GM19193 (cell line): Measurements from ENCODE around the gene LOXL4.

Experiments used
- POLR2A ChIP-seq: IDR thresholded peaks from 4 replicates; pipeline ENCODE4 v1.6.1; 2011; ENCODE audit not compliant: insufficient read depth, insufficient read length; ENCODE audit errors: extremely low read depth

Gene LOXL4

GRCh38 chr10:98272245-98272644 lies 4.3 kb upstream of the LOXL4 start:
- no peak for TF ChIP-seq POLR2A

DNA sequence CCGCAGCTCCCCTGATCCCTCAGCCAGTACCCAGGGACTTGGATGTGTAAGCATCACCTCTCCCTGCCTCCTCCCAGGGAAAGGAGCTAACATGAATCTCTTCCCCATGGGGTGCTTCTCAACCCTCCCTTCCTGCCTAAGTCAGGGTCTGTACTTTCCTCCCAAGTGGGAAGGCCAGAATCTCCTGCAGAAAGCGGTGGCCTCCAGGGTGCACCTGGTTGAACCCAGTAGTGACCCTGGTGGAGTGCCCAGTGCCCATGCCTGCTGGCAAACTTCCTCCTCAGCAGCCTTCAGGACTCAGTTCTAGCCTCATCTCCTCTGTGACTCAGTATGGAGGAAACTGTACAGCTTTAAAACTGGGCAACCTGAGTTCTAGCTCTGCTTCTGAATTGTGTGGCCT lies 2.8 kb upstream of the LOXL4 start:
- TF ChIP-seq POLR2A: no peak

- no peak for TF ChIP-seq POLR2A
Measured at GRCh38 chr10:98270073-98270740, 2.2 kb upstream of the LOXL4 start.

DNA sequence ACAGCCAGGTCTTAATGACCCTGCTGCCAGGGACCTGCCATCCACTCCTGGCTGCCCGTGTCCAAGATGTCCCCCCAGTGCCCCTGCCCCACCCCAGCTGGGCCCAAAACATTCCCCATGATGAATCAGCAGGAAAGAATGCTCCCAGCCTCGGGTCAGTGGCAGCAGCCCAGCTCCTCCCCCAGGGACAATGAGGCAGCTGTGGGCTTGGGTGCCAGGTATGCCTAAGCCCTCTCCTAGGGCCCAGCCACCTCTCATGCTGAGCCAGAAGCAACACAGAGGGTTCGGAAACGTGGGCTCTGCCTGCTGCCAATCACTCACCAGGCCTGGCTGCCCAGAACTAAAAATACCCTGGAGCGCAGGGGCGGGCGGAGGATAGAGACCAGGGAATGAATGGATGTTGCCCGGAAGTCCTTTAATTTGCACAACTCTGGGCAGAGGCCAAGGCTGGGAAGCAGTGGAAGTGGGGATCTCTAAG lies 1.5 kb upstream of the LOXL4 start:
- TF ChIP-seq POLR2A: no peak

GRCh38 chr10:98268694-98269431 lies 869 bp upstream of the LOXL4 start:
- TF ChIP-seq POLR2A: no peak

DNA sequence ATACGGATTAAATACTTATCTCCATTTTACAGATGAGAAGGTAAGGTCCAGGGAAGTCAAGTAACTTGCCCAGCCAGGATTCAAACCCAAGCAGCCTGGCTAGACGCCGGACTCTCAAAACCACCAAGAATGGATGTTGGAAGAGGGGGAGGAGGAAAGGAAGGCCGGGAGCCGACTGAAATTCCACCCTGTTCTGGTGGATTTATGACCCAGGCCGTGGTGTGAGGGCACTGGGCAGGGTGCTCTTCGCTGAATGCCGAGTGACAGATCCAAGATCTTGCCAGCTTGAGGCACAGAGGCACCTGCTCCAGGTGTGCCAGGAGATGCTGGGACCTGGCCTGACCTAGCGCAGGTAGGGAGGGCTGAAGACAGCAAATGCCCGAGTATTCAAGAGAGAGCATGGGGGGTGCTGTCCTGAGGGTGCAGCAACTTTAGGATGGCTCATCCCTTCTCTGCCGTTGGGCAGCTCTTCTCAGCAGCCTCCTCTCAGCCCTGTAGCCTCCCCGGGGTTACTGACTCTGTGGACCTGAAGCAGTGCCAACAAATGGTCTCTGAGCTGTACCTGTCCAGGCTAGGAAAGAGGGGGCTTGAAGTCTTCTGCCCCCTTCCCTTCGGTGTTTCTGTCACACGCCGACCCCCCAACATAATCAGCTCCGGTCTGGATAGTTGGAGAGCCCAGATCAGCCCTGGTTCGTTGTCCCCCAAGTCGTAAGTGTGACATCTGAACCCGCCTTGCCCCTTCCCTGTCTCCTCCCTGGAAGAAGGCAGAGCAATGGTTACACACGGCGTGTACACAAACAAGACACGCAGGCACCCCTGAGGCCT lies 713 bp downstream of the LOXL4 start:
- TF ChIP-seq POLR2A: no peak

DNA sequence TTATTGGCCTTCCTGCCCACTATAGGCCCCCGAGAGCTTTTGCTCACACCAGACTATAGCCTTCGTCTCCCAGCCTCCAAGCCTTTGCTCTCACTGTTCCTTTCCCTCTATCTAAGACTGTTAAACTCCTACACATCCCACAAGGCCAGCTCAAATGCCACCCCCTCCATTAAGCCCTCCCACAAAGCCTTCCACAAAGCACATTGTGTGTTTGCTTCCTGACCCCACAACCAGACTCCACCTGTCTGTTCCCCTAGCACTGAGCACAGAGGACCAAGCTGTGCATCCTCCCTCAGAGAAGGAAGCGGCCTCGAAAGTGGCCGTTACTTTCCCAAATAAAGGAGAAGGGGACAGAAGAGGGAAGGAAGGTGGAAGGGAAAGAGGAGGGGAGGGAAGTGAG lies 1.3 kb downstream of the LOXL4 start:
- no peak for TF ChIP-seq POLR2A

GRCh38 chr10:98265403-98266378 lies 2.3 kb downstream of the LOXL4 start:
- no peak for TF ChIP-seq POLR2A

GRCh38 chr10:98264378-98265065 lies 3.5 kb downstream of the LOXL4 start:
- TF ChIP-seq POLR2A: no peak

- TF ChIP-seq POLR2A: no peak
Measured at GRCh38 chr10:98263088-98263487, 4.9 kb downstream of the LOXL4 start.

- no peak for TF ChIP-seq POLR2A
Measured at GRCh38 chr10:98262571-98262970, 5.4 kb downstream of the LOXL4 start.

GRCh38 chr10:98261436-98262277 lies 6.3 kb downstream of the LOXL4 start:
- TF ChIP-seq POLR2A: no peak

DNA sequence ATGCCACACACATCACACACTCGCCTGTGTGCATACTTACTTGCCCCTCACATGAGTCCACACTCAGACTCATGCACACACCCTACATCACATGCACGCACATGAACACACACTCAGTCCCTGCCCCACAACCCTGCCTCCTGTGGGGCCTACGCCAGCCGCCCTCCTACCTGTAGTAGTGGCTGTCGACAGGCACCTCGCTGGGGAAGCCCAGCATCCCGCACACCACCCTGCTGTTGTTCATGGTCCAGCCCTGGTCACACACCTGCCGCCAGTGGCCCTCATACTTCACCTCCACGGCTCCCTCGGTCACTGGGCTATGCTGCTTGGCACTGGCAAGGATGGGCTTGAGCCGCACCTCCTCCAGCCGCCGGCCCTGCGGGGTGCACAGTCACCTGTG lies 7.2 kb downstream of the LOXL4 start:
- TF ChIP-seq POLR2A: no peak
